Uterus (tissue), 4 donors: ENCODE results near the gene YAE1. TPM values are rescaled to one million over a fixed set of nuclear protein-coding genes. Genes with fewer than 3 reads are reported as not detected.
A peak's percentile ranks its signal among the peaks of the same experiment; 100 is the strongest.

Experiments
- DNase-seq, 2 donors: peaks; one replicate each; pipeline ENCODE4 v3.0.0-alpha.2; 2019 to 2020
- H3K27ac ChIP-seq, 2 donors: fragments of 200-600 bp; sonication (generic); 1 replicate in 1 of 2; 2 replicates in 1 of 2; pipeline ENCODE4 v1.5.1; 2016 to 2018
- H3K27me3 ChIP-seq, 2 donors: fragments of 200-600 bp; sonication (generic); one replicate each; pipeline ENCODE4 v1.5.1; 2018 to 2019; ENCODE audit warnings: control low read depth in 1 of 2
- H3K36me3 ChIP-seq, 2 donors: fragments of 200-600 bp; sonication (generic); one replicate each; pipeline ENCODE4 v1.5.1; 2019; ENCODE audit warnings: control low read depth in 1 of 2
- H3K4me1 ChIP-seq, 2 donors: fragments of 200-600 bp; sonication (generic); one replicate each; pipeline ENCODE4 v1.5.1; 2018 to 2019; ENCODE audit warnings: control low read depth in 1 of 2
- H3K4me3 ChIP-seq, 2 donors: fragments of 200-600 bp; sonication (generic); 1 replicate in 1 of 2; 2 replicates in 1 of 2; pipeline ENCODE4 v1.5.1; 2018 to 2019; ENCODE audit warnings: mild to moderate bottlenecking in 1 of 2
- H3K9me3 ChIP-seq, 2 donors: fragments of 200-600 bp; sonication (generic); one replicate each; pipeline ENCODE4 v1.5.1; 2019; ENCODE audit warnings: control low read depth in 1 of 2
- CTCF ChIP-seq, 4 experiments: fragments of 200-600 bp in 2 of 4; fragments of 450-650 bp in 2 of 4; sonication (generic) in 2 of 4; IDR thresholded peaks; one replicate each; pipeline ENCODE4 v1.5.1; 2016 to 2019; ENCODE audit warnings: antibody characterized with exemption in 4 of 4, mild to moderate bottlenecking in 2 of 4, moderate library complexity in 1 of 4
- POLR2A ChIP-seq, 2 donors: fragments of 450-650 bp; IDR thresholded peaks; one replicate each; pipeline ENCODE4 v1.6.1; 2016; ENCODE audit warnings: antibody characterized with exemption in 2 of 2, mild to moderate bottlenecking in 1 of 2, moderate library complexity in 1 of 2
- intact Hi-C: fragments of 100-400 bp; cut with DNase I; formaldehyde crosslinking; loops from one replicate; pipeline ENCODE4 v1.15.1; 2023; ENCODE audit warnings: low total_unique reads
- total RNA-seq, 4 donors: library from RNA; depleted of rRNA in 3 of 4; stranded (reverse); fragments of >200 nt in 3 of 4; gene quantifications; one replicate each; pipeline versions ENCODE4 v1.1.0 to v1.2.4, GENCODE V29; 2014 to 2023
- donor health status: DM: yes; HTN: yes; CAD: no.

YAE1 gene
- total RNA-seq, 4 donors from 2014 or later: 16.8 to 54.2 (median 41.7) TPM

GRCh38 chr7:39560997-39561396 lies 5.2 kb upstream of the YAE1 start:
- H3K27me3 ChIP-seq: no peaks in the 10 kb centered on the region
- DNase-seq: no peak
- TF ChIP-seq POLR2A (IDR thresholded peaks at IDR 0.05) (no peak), CTCF (IDR thresholded peaks at IDR 0.05) (no peak)
- no peak overlapping the region for H3K4me3 ChIP-seq
- H3K27ac ChIP-seq: no peak overlapping the region
- H3K9me3 ChIP-seq: no peaks in the 10 kb centered on the region
- no peaks in the 10 kb centered on the region for H3K36me3 ChIP-seq
- intact Hi-C loops: no loop called here
- H3K4me1 ChIP-seq: no peaks in the 10 kb centered on the region

DNA sequence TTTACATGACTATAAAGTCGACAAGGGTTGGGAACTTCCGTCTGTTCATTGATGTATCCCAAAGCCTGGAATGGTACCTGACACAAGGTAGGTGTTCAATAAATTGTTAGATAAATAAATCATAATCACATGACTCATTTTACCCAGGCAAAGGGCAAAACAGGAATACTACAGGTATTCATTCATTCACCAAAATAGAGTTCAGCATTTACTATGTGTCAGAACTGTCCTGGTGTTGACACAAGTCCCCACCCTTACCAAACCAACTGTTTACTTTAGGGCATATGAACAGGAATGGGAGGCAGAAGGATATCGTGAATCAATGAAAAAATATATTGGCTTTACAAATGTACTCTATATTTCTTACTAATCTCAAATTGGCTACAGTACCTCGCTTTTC lies 666 bp upstream of the YAE1 start:
- no peak for TF ChIP-seq POLR2A (IDR thresholded peaks at IDR 0.05)
- no peak for TF ChIP-seq CTCF (IDR thresholded peaks at IDR 0.05)
- Histone ChIP-seq H3K36me3 (no peaks in the 10 kb centered on the region), H3K9me3 (no peaks in the 10 kb centered on the region), H3K4me1 (no peaks in the 10 kb centered on the region), H3K27ac (peak overlapping the region; percentile 70 to 71), H3K4me3 (peak overlapping the region; percentile 62 to 67), H3K27me3 (no peaks in the 10 kb centered on the region)
- DNase-seq: no peak
- intact Hi-C loops: no loop called here

- Histone ChIP-seq H3K4me3 (peak overlapping the region; percentile 62 to 67), H3K36me3 (no peaks in the 10 kb centered on the region), H3K4me1 (no peaks in the 10 kb centered on the region), H3K27me3 (no peaks in the 10 kb centered on the region), H3K9me3 (no peaks in the 10 kb centered on the region), H3K27ac (peak overlapping the region in 1 of 2 donors; percentile 71)
- intact Hi-C loops: no loop called here
- no peak for DNase-seq
- TF ChIP-seq CTCF (IDR thresholded peaks at IDR 0.05): no peak
These were observed 1.1 kb downstream of the YAE1 start for GRCh38 chr7:39567294-39567693.

- intact Hi-C loops: loop anchor here (5.0 kb wide), 1 partner anchor 172 kb away; no protein-coding TSS in a partner anchor
- no peaks in the 10 kb centered on the region for H3K4me1 ChIP-seq
- TF ChIP-seq CTCF (IDR thresholded peaks at IDR 0.05): no peak
- no peak for TF ChIP-seq POLR2A (IDR thresholded peaks at IDR 0.05)
- no peaks in the 10 kb centered on the region for H3K27me3 ChIP-seq
- DNase-seq: no peak
- no peaks in the 10 kb centered on the region for H3K36me3 ChIP-seq
- H3K4me3 ChIP-seq: no peak overlapping the region
- H3K27ac ChIP-seq: no peak overlapping the region
- no peaks in the 10 kb centered on the region for H3K9me3 ChIP-seq
These were observed 8.6 kb downstream of the YAE1 start for GRCh38 chr7:39574673-39575349.

GRCh38 chr7:39577229-39577874 lies 11.1 kb downstream of the YAE1 start:
- H3K4me1 ChIP-seq: no peaks in the 10 kb centered on the region
- no peak for DNase-seq
- no peaks in the 10 kb centered on the region for H3K27me3 ChIP-seq
- H3K27ac ChIP-seq: no peak overlapping the region
- no peak overlapping the region for H3K4me3 ChIP-seq
- no peaks in the 10 kb centered on the region for H3K9me3 ChIP-seq
- intact Hi-C loops: loop anchor here (5.0 kb wide), 1 partner anchor 170 kb away; no protein-coding TSS in a partner anchor
- TF ChIP-seq POLR2A (IDR thresholded peaks at IDR 0.05): no peak
- no peak for TF ChIP-seq CTCF (IDR thresholded peaks at IDR 0.05)
- no peaks in the 10 kb centered on the region for H3K36me3 ChIP-seq
